ENCODE results near the gene EFHD2. TPM values are rescaled to one million over a fixed set of nuclear protein-coding genes. Genes with fewer than 3 reads are reported as not detected.

Gene EFHD2
- total RNA-seq, 2 experiments from 2014 or later = 45.6 to 45.8 TPM

GRCh38 chr1:15442119-15442518 is 32.4 kb downstream of the EFHD2 start:
- Mint-ChIP-seq H3K36me3 (ENCODE audit: low read depth) (no peaks in the 10 kb centered on the region), H3K4me3 (no peak overlapping the region), H3K27me3 (peaks cover 2% of the 10 kb centered on the region), H3K4me1 (ENCODE audit: low read depth) (peaks cover 5% of the 10 kb centered on the region), H3K27ac (no peak overlapping the region), H3K9me3 (no peaks in the 10 kb centered on the region)
- CTCF ChIA-PET = no interaction called here
- intact Hi-C loops (cut with micrococcal nuclease) = no loop called here
- POLR2A ChIA-PET = no interaction called here
- DNase-seq (no peak), ATAC-seq (no peak)
- TF ChIP-seq, protein P1, sequence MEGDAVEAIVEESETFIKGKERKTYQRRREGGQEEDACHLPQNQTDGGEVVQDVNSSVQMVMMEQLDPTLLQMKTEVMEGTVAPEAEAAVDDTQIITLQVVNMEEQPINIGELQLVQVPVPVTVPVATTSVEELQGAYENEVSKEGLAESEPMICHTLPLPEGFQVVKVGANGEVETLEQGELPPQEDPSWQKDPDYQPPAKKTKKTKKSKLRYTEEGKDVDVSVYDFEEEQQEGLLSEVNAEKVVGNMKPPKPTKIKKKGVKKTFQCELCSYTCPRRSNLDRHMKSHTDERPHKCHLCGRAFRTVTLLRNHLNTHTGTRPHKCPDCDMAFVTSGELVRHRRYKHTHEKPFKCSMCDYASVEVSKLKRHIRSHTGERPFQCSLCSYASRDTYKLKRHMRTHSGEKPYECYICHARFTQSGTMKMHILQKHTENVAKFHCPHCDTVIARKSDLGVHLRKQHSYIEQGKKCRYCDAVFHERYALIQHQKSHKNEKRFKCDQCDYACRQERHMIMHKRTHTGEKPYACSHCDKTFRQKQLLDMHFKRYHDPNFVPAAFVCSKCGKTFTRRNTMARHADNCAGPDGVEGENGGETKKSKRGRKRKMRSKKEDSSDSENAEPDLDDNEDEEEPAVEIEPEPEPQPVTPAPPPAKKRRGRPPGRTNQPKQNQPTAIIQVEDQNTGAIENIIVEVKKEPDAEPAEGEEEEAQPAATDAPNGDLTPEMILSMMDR (IDR thresholded peaks at IDR 0.05) = no peak

- Mint-ChIP-seq H3K27ac (no peak overlapping the region), H3K4me1 (ENCODE audit: low read depth) (peaks cover 5% of the 10 kb centered on the region), H3K36me3 (ENCODE audit: low read depth) (no peaks in the 10 kb centered on the region), H3K27me3 (peaks cover 5% of the 10 kb centered on the region), H3K4me3 (no peak overlapping the region), H3K9me3 (no peaks in the 10 kb centered on the region)
- TF ChIP-seq, protein P1 (IDR thresholded peaks at IDR 0.05) = no peak
- intact Hi-C loops (cut with micrococcal nuclease) = no loop called here
- ATAC-seq (no peak), DNase-seq (no peak)
- ChIA-PET CTCF (no interaction called here), POLR2A (no interaction called here)
Measured at GRCh38 chr1:15442759-15443158, 33.1 kb downstream of the EFHD2 start.

- no peak for ATAC-seq
- ChIA-PET CTCF (no interaction called here), POLR2A (no interaction called here)
- H3K36me3 Mint-ChIP-seq (ENCODE audit: low read depth) = no peaks in the 10 kb centered on the region
- TF ChIP-seq, protein P1 (IDR thresholded peaks at IDR 0.05) = no peak
- no peak overlapping the region for H3K4me3 Mint-ChIP-seq
- intact Hi-C loops (cut with micrococcal nuclease) = no loop called here
- H3K27ac Mint-ChIP-seq = no peak overlapping the region
- peaks cover 5% of the 10 kb centered on the region for H3K27me3 Mint-ChIP-seq
- peaks cover 5% of the 10 kb centered on the region for H3K4me1 Mint-ChIP-seq (ENCODE audit: low read depth)
- no peak for DNase-seq
- H3K9me3 Mint-ChIP-seq = no peaks in the 10 kb centered on the region
Measured at GRCh38 chr1:15443281-15443680, 33.6 kb downstream of the EFHD2 start.

GRCh38 chr1:15444468-15445389 is 35.0 kb downstream of the EFHD2 start:
- H3K27me3 Mint-ChIP-seq = peaks cover 7% of the 10 kb centered on the region
- H3K27ac Mint-ChIP-seq = no peak overlapping the region
- CTCF ChIA-PET = interaction anchor here (0.6 kb wide), 1 partner anchor 19 kb away, joined by 3 read pairs; no protein-coding TSS in a partner anchor
- TF ChIP-seq, protein P1 (IDR thresholded peaks at IDR 0.05) = no peak
- no peak overlapping the region for H3K4me3 Mint-ChIP-seq
- H3K9me3 Mint-ChIP-seq = no peaks in the 10 kb centered on the region
- intact Hi-C loops (cut with micrococcal nuclease) = no loop called here
- H3K36me3 Mint-ChIP-seq (ENCODE audit: low read depth) = no peaks in the 10 kb centered on the region
- peaks cover 5% of the 10 kb centered on the region for H3K4me1 Mint-ChIP-seq (ENCODE audit: low read depth)
- ATAC-seq (no peak), DNase-seq (no peak)
- POLR2A ChIA-PET = no interaction called here

DNA sequence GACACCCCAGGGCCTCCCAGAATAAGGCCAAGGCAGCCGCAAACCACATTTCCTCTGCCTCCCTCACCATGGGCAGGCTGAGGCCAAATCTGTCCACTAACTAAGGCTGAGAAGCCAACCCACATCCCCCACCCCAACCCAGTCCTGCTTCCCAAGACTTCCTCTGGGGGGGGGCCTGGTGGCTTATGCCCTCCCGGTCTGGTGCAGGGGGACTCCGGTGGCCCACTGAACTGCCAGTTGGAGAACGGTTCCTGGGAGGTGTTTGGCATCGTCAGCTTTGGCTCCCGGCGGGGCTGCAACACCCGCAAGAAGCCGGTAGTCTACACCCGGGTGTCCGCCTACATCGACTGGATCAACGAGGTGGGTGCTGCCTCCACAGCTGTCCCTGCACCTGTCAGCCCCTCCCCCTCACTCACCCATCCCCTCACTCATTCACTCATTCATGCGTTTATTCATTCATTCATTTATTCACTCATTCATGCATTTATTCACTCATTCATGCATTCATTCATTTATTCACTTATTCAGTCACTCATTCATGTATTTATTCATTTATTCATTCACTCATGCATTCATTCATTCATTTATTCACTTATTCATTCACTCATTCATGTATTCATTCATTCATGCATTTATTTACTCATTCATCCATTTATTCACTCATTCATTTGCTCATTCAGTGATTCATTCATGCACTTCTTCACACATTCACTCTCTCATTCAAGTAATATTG is 35.9 kb downstream of the EFHD2 start:
- Mint-ChIP-seq H3K4me3 (no peak overlapping the region), H3K4me1 (ENCODE audit: low read depth) (peaks cover 5% of the 10 kb centered on the region), H3K27me3 (peaks cover 7% of the 10 kb centered on the region), H3K27ac (no peak overlapping the region), H3K36me3 (ENCODE audit: low read depth) (no peaks in the 10 kb centered on the region), H3K9me3 (no peaks in the 10 kb centered on the region)
- intact Hi-C loops (cut with micrococcal nuclease) = no loop called here
- DNase-seq (no peak), ATAC-seq (no peak)
- ChIA-PET POLR2A (no interaction called here), CTCF (interaction anchor here (0.6 kb wide), 1 partner anchor 18 kb away, joined by 3 read pairs; no protein-coding TSS in a partner anchor)
- TF ChIP-seq, protein P1 (IDR thresholded peaks at IDR 0.05) = no peak

All from activated CD8-positive, alpha-beta T cell treated with anti-CD3 and anti-CD28 coated beads for 36 hours (primary cell).